Measurements from ENCODE around the gene SLC17A1.

Gene SLC17A1

GRCh38 chr6:25787428-25787827, 44.4 kb downstream of the SLC17A1 start:
- no peaks in the 10 kb centered on the region for H3K4me1 Mint-ChIP-seq
- H3K27ac Mint-ChIP-seq = peak overlapping the region; percentile 86
- no peak for TF ChIP-seq CTCF (IDR thresholded peaks at IDR 0.05)
- no peak for DNase-seq
- no peak overlapping the region for H3K4me3 Mint-ChIP-seq
- H3K9me3 Mint-ChIP-seq = no peaks in the 10 kb centered on the region
- no peaks in the 10 kb centered on the region for H3K27me3 Mint-ChIP-seq (ENCODE audit: low read depth, poor library complexity)
- H3K36me3 Mint-ChIP-seq (ENCODE audit: low read depth) = no peaks in the 10 kb centered on the region

- H3K4me3 Mint-ChIP-seq = no peak overlapping the region
- H3K27ac Mint-ChIP-seq = no peak overlapping the region
- no peak for DNase-seq
- no peaks in the 10 kb centered on the region for H3K9me3 Mint-ChIP-seq
- H3K27me3 Mint-ChIP-seq (ENCODE audit: low read depth, poor library complexity) = no peaks in the 10 kb centered on the region
- no peak for TF ChIP-seq CTCF (IDR thresholded peaks at IDR 0.05)
- H3K36me3 Mint-ChIP-seq (ENCODE audit: low read depth) = no peaks in the 10 kb centered on the region
- H3K4me1 Mint-ChIP-seq = no peaks in the 10 kb centered on the region
Measured at GRCh38 chr6:25781134-25781533, 50.7 kb downstream of the SLC17A1 start.

GRCh38 chr6:25777856-25778649, 53.8 kb downstream of the SLC17A1 start:
- Mint-ChIP-seq H3K4me1 (no peaks in the 10 kb centered on the region), H3K4me3 (no peak overlapping the region), H3K27ac (no peak overlapping the region), H3K36me3 (ENCODE audit: low read depth) (no peaks in the 10 kb centered on the region), H3K27me3 (ENCODE audit: low read depth, poor library complexity) (peaks cover 3% of the 10 kb centered on the region), H3K9me3 (no peaks in the 10 kb centered on the region)
- TF ChIP-seq CTCF (IDR thresholded peaks at IDR 0.05) = no peak
- DNase-seq = no peak

- Mint-ChIP-seq H3K27me3 (ENCODE audit: low read depth, poor library complexity) (peaks cover 3% of the 10 kb centered on the region), H3K4me1 (no peaks in the 10 kb centered on the region), H3K9me3 (no peaks in the 10 kb centered on the region), H3K27ac (no peak overlapping the region), H3K36me3 (ENCODE audit: low read depth) (no peaks in the 10 kb centered on the region), H3K4me3 (no peak overlapping the region)
- TF ChIP-seq CTCF (IDR thresholded peaks at IDR 0.05) = no peak
- DNase-seq = no peak
Measured at GRCh38 chr6:25777031-25777430, 54.8 kb downstream of the SLC17A1 start.

GRCh38 chr6:25774120-25774715, 57.6 kb downstream of the SLC17A1 start:
- no peak for DNase-seq
- Mint-ChIP-seq H3K27ac (no peak overlapping the region), H3K9me3 (no peaks in the 10 kb centered on the region), H3K4me3 (no peak overlapping the region), H3K36me3 (ENCODE audit: low read depth) (no peaks in the 10 kb centered on the region), H3K27me3 (ENCODE audit: low read depth, poor library complexity) (peaks cover 3% of the 10 kb centered on the region), H3K4me1 (no peaks in the 10 kb centered on the region)
- TF ChIP-seq CTCF (IDR thresholded peaks at IDR 0.05) = no peak

- H3K9me3 Mint-ChIP-seq = no peaks in the 10 kb centered on the region
- no peak overlapping the region for H3K27ac Mint-ChIP-seq
- H3K36me3 Mint-ChIP-seq (ENCODE audit: low read depth) = no peaks in the 10 kb centered on the region
- no peak for TF ChIP-seq CTCF (IDR thresholded peaks at IDR 0.05)
- no peak overlapping the region for H3K4me3 Mint-ChIP-seq
- DNase-seq = no peak
- H3K4me1 Mint-ChIP-seq = no peaks in the 10 kb centered on the region
- H3K27me3 Mint-ChIP-seq (ENCODE audit: low read depth, poor library complexity) = no peaks in the 10 kb centered on the region
Measured at GRCh38 chr6:25769983-25770382, 61.9 kb downstream of the SLC17A1 start.
